Thyroid gland (tissue), 4 donors: ENCODE data around the gene DCDC2. TPM values are rescaled to one million over a fixed set of nuclear protein-coding genes. Genes with fewer than 3 reads are reported as not detected.
A peak's percentile ranks its signal among the peaks of the same experiment; 100 is the strongest.
"Not testable (repeated sequence)": the region's sequence is repeated elsewhere in the genome, so short reads cannot be mapped to it uniquely, and the experiment has no call there.

Experiments used
- DNase-seq, 2 donors: peaks; one replicate each; pipeline ENCODE4 v3.0.0-alpha.2; 2019
- H3K27ac ChIP-seq, 3 donors: fragments of 200-600 bp; sonication (generic); 1 replicate in 2 of 3; 2 replicates in 1 of 3; pipeline ENCODE4 v1.5.1; 2016 to 2019; ENCODE audit warnings: mild to moderate bottlenecking in 1 of 3, moderate library complexity in 1 of 3
- H3K27me3 ChIP-seq: fragments of 200-600 bp; sonication (generic); one replicate; pipeline ENCODE4 v1.5.1; 2019
- H3K36me3 ChIP-seq, 2 donors: fragments of 200-600 bp; sonication (generic); one replicate each; pipeline ENCODE4 v1.5.1; 2016 to 2019
- H3K4me1 ChIP-seq, 2 donors: fragments of 200-600 bp; sonication (generic); one replicate each; pipeline ENCODE4 v1.5.1; 2017 to 2019
- H3K4me3 ChIP-seq, 3 donors: fragments of 200-600 bp; sonication (generic); replicated peaks in 1 of 3; 1 replicate in 2 of 3; 2 replicates in 1 of 3; pipeline ENCODE4 v1.5.1; 2016; ENCODE audit warnings: mild to moderate bottlenecking in 1 of 3
- H3K9me3 ChIP-seq: fragments of 200-600 bp; sonication (generic); one replicate; pipeline ENCODE4 v1.5.1; 2017
- CTCF ChIP-seq, 6 experiments: fragments of 200-600 bp in 3 of 6; fragments of 450-650 bp in 3 of 6; sonication (generic) in 3 of 6; IDR thresholded peaks; one replicate each; pipeline ENCODE4 v1.5.1; 2016 to 2019; ENCODE audit warnings: antibody characterized with exemption in 6 of 6, mild to moderate bottlenecking in 2 of 6, inconsistent platforms in 1 of 6, moderate library complexity in 1 of 6
- POLR2A ChIP-seq, 2 donors: fragments of 450-650 bp; IDR thresholded peaks; one replicate each; pipeline ENCODE4 v1.6.1; 2017; ENCODE audit warnings: antibody characterized with exemption in 2 of 2, mild to moderate bottlenecking in 2 of 2, moderate library complexity in 1 of 2
- WGBS, 2 donors: methylation state at CpG; one replicate each; pipeline ENCODE4 v1.1.5; 2017; 5-methylcytosine and 5-hydroxymethylcytosine counted together
- intact Hi-C: fragments of 100-400 bp; cut with DNase I; formaldehyde crosslinking; loops from one replicate; pipeline ENCODE4 v1.15.1; 2023
- total RNA-seq, 4 donors: library from RNA; depleted of rRNA; stranded (reverse); fragments of >200 nt; gene quantifications; one replicate each; pipeline ENCODE4 v1.2.3, GENCODE V29; 2016

DCDC2 gene
- total RNA-seq, 4 donors from 2014 or later, result 8.7 to 14.8 (median 12.3) TPM

GRCh38 chr6:24214984-24215383 lies 142.9 kb downstream of the DCDC2 start:
- H3K4me3 ChIP-seq, result no peak overlapping the region
- H3K9me3 ChIP-seq, result no peaks in the 10 kb centered on the region
- DNase-seq, result no peak
- intact Hi-C loops, result no loop called here
- H3K27ac ChIP-seq, result no peak overlapping the region
- no peaks in the 10 kb centered on the region for H3K27me3 ChIP-seq
- 86 to 91% methylated on average over 5 of the region's 5 CpGs for WGBS, 2 donors
- peaks cover 5 to 8% of the 10 kb centered on the region in 2 donors for H3K4me1 ChIP-seq
- H3K36me3 ChIP-seq, result no peaks in the 10 kb centered on the region
- no peak for TF ChIP-seq POLR2A (IDR thresholded peaks at IDR 0.05)

- H3K36me3 ChIP-seq, result no peaks in the 10 kb centered on the region
- H3K4me1 ChIP-seq, result peaks cover 2 to 3% of the 10 kb centered on the region in 2 donors
- intact Hi-C loops, result loop anchor here (5.0 to 10.0 kb wide), 2 partner anchors 67 to 145 kb away; no protein-coding TSS in a partner anchor
- no peaks in the 10 kb centered on the region for H3K9me3 ChIP-seq
- DNase-seq, result no peak
- WGBS, 2 donors, result 89 to 93% methylated on average over 4 of the region's 4 CpGs
- H3K27ac ChIP-seq, result no peak overlapping the region
- H3K27me3 ChIP-seq, result no peaks in the 10 kb centered on the region
- H3K4me3 ChIP-seq, result no peak overlapping the region
- TF ChIP-seq POLR2A (IDR thresholded peaks at IDR 0.05), result no peak
- no peak for TF ChIP-seq CTCF (IDR thresholded peaks at IDR 0.05)
Observed at GRCh38 chr6:24207413-24207812, 150.4 kb downstream of the DCDC2 start.

- peak; percentile 13 to 15 for DNase-seq
- Histone ChIP-seq H3K27me3 (no peaks in the 10 kb centered on the region), H3K27ac (no peak overlapping the region), H3K4me3 (no peak overlapping the region), H3K36me3 (no peaks in the 10 kb centered on the region), H3K9me3 (no peaks in the 10 kb centered on the region), H3K4me1 (no peaks in the 10 kb centered on the region)
- TF ChIP-seq POLR2A (IDR thresholded peaks at IDR 0.05), result no peak
- TF ChIP-seq CTCF (IDR thresholded peaks at IDR 0.05), result peak; percentile 32 to 82 (median 52)
- intact Hi-C loops, result loop anchor here (5.0 to 10.0 kb wide), 2 partner anchors 70 to 143 kb away; no protein-coding TSS in a partner anchor
- WGBS, 2 donors, result 3 to 6% methylated on average over 4 of the region's 4 CpGs
Observed at GRCh38 chr6:24205020-24205492, 152.8 kb downstream of the DCDC2 start.

- intact Hi-C loops, result loop anchor here (10.0 kb wide), 1 partner anchor 71 kb away; no protein-coding TSS in a partner anchor
- H3K4me1 ChIP-seq, H3K9me3 ChIP-seq, H3K27me3 ChIP-seq, H3K27ac ChIP-seq, DNase-seq, H3K36me3 ChIP-seq, H3K4me3 ChIP-seq: not testable (repeated sequence)
- WGBS, 2 donors, result 95 to 96% methylated on average over 3 of the region's 3 CpGs
Observed at GRCh38 chr6:24204113-24204512, 153.7 kb downstream of the DCDC2 start.

- Histone ChIP-seq H3K27me3 (no peaks in the 10 kb centered on the region), H3K36me3 (no peaks in the 10 kb centered on the region), H3K9me3 (no peaks in the 10 kb centered on the region), H3K4me1 (no peaks in the 10 kb centered on the region), H3K27ac (no peak overlapping the region), H3K4me3 (no peak overlapping the region)
- TF ChIP-seq CTCF (IDR thresholded peaks at IDR 0.05), result no peak
- no peak for TF ChIP-seq POLR2A (IDR thresholded peaks at IDR 0.05)
- WGBS, 2 donors, result 93 to 96% methylated on average over 1 of the region's 1 CpG
- intact Hi-C loops, result no loop called here
- no peak for DNase-seq
Observed at GRCh38 chr6:24197892-24198291, 160.0 kb downstream of the DCDC2 start.

GRCh38 chr6:24195836-24196597 lies 161.8 kb downstream of the DCDC2 start:
- intact Hi-C loops, result no loop called here
- no peaks in the 10 kb centered on the region for H3K9me3 ChIP-seq

More at GRCh38 chr6:24195836-24196597, 161.8 kb downstream of the DCDC2 start:
- H3K27ac ChIP-seq, result no peak overlapping the region
- no peak overlapping the region for H3K4me3 ChIP-seq
- WGBS, 2 donors, result 90 to 97% methylated on average over 3 of the region's 3 CpGs
- DNase-seq, result no peak
- no peaks in the 10 kb centered on the region for H3K4me1 ChIP-seq
- H3K27me3 ChIP-seq, result no peaks in the 10 kb centered on the region
- TF ChIP-seq POLR2A (IDR thresholded peaks at IDR 0.05) (no peak), CTCF (IDR thresholded peaks at IDR 0.05) (no peak)
- H3K36me3 ChIP-seq, result no peaks in the 10 kb centered on the region
